Keratinocyte (primary cell): ENCODE measurements around the gene TRIL. TPM values are rescaled to one million over a fixed set of nuclear protein-coding genes. Genes with fewer than 3 reads are reported as not detected.
A peak's percentile ranks its signal among the peaks of the same experiment; 100 is the strongest.

ENCODE experiments used
- DNase-seq: peaks from one replicate; pipeline ENCODE4 v3.0.0-alpha.2; 2011; ENCODE audit warnings: low read depth, missing footprints, low spot score
- FAIRE-seq: peaks from 2 replicates; lab custom pipeline; 2011; peaks lifted over from hg19 to GRCh38; lab: Jason Lieb, UNC
- H2AFZ ChIP-seq: 2 replicates; pipeline ENCODE4 v1.6.0; 2012; ENCODE audit warnings: low read length, control low read depth, inconsistent platforms; ENCODE audit not compliant: control insufficient read depth
- H3K27ac ChIP-seq: 2 replicates; pipeline ENCODE4 v1.5.1; 2011; ENCODE audit warnings: low read length; ENCODE audit not compliant: control insufficient read depth, insufficient read depth
- H3K27me3 ChIP-seq: 3 replicates; pipeline ENCODE4 v1.6.0; 2011; ENCODE audit warnings: low read length; ENCODE audit not compliant: control insufficient read depth, insufficient read depth; ENCODE audit errors: extremely low read depth
- H3K36me3 ChIP-seq, 2 experiments: 2 replicates in 1 of 2; 3 replicates in 1 of 2; pipeline ENCODE4 v1.5.1; 2011; ENCODE audit warnings: low read length in 2 of 2, mild to moderate bottlenecking in 1 of 2; ENCODE audit not compliant: control insufficient read depth in 2 of 2, insufficient read depth in 2 of 2; ENCODE audit errors: extremely low read depth in 1 of 2
- H3K4me1 ChIP-seq: 3 replicates; pipeline ENCODE4 v1.5.1; 2011; ENCODE audit warnings: low read length; ENCODE audit not compliant: control insufficient read depth, insufficient read depth; ENCODE audit errors: extremely low read depth
- H3K4me2 ChIP-seq: 3 replicates; pipeline ENCODE4 v1.6.0; 2011; ENCODE audit warnings: low read depth, low read length; ENCODE audit not compliant: control insufficient read depth, insufficient read depth; ENCODE audit errors: extremely low read depth
- H3K4me3 ChIP-seq, 3 experiments: fragments of 200-600 bp in 1 of 3; sonication (generic) in 1 of 3; 2 replicates in 2 of 3; 3 replicates in 1 of 3; pipeline ENCODE4 v1.5.1; 2011 to 2016; ENCODE audit warnings: low read length in 3 of 3, mild to moderate bottlenecking in 3 of 3, control low read depth in 2 of 3, inconsistent platforms in 1 of 3, low read depth in 1 of 3, mixed read lengths in 1 of 3, mixed run types in 1 of 3, moderate library complexity in 1 of 3; ENCODE audit not compliant: control insufficient read depth in 2 of 3, insufficient read depth in 2 of 3; ENCODE audit errors: extremely low read depth in 1 of 3
- H3K79me2 ChIP-seq: 2 replicates; pipeline ENCODE4 v1.6.0; 2012; ENCODE audit warnings: low read length; ENCODE audit not compliant: control insufficient read depth, insufficient read depth
- H3K9ac ChIP-seq: 3 replicates; pipeline ENCODE4 v1.6.0; 2011; ENCODE audit warnings: low read length; ENCODE audit not compliant: control insufficient read depth, insufficient read depth; ENCODE audit errors: extremely low read depth
- H3K9me1 ChIP-seq: 3 replicates; pipeline ENCODE4 v1.6.0; 2011; ENCODE audit warnings: low read length; ENCODE audit not compliant: control insufficient read depth, insufficient read depth; ENCODE audit errors: extremely low read depth
- H3K9me3 ChIP-seq: 2 replicates; pipeline ENCODE4 v1.5.1; 2012; ENCODE audit warnings: low read depth, low read length; ENCODE audit not compliant: control insufficient read depth
- H4K20me1 ChIP-seq: 3 replicates; pipeline ENCODE4 v1.6.0; 2011; ENCODE audit warnings: low read length; ENCODE audit not compliant: control insufficient read depth, insufficient read depth; ENCODE audit errors: extremely low read depth
- EZH2 ChIP-seq: IDR thresholded peaks from one replicate; pipeline ENCODE4 v1.6.1; 2012; ENCODE audit warnings: inconsistent platforms, mild to moderate bottlenecking, low read length, moderate library complexity
- dilution Hi-C: fragments of 300-500 bp; cut with MboI; formaldehyde crosslinking; loops from one replicate; pipeline ENCODE4 v1.7.0; 2020; ENCODE audit warnings: low sequenced_read_pairs; ENCODE audit not compliant: extremely low pct_ligation_motif_present
- polyA plus RNA-seq, 5 experiments: library from polyadenylated mRNA; depleted of rRNA in 3 of 5; stranded (reverse) in 3 of 5; stranded (forward) in 1 of 5; unstranded in 1 of 5; fragments of >200 nt; gene quantifications; 1 replicate in 1 of 5; 2 replicates in 3 of 5; 3 replicates in 1 of 5; pipeline versions ENCODE4 v1.2.1 to v1.2.3, GENCODE V29; 2011 to 2012; ENCODE audit warnings: missing spikeins in 2 of 5, low read depth in 1 of 5, low replicate concordance in 1 of 5
- TF ChIP-seq, protein P1 (sequence below), 3 experiments: IDR thresholded peaks in 1 of 3; conservative IDR thresholded peaks in 1 of 3; optimal IDR thresholded peaks in 1 of 3; 2 replicates in 2 of 3; 3 replicates in 1 of 3; pipeline versions ENCODE3 to v1.5.1; 2011; ENCODE audit warnings: low read length in 3 of 3, mild to moderate bottlenecking in 3 of 3, moderate library complexity in 2 of 3, control low read depth in 1 of 3, inconsistent platforms in 1 of 3; ENCODE audit not compliant: insufficient read depth in 2 of 3; ENCODE audit errors: extremely low read depth in 1 of 3

TRIL gene
- polyA plus RNA-seq, 1 donor (not counting 4 experiments of a cell fraction or from before 2014, with no cell fraction given) = 0.03 TPM

GRCh38 chr7:28905464-28905863 lies 52.7 kb downstream of the TRIL start:
- Histone ChIP-seq H3K27ac (no peak overlapping the region), H3K27me3 (no peaks in the 10 kb centered on the region), H2AFZ (no peak overlapping the region), H3K4me3 (no peak overlapping the region), H3K36me3 (no peaks in the 10 kb centered on the region), H4K20me1 (no peaks in the 10 kb centered on the region), H3K9me3 (no peaks in the 10 kb centered on the region), H3K9ac (no peak overlapping the region), H3K79me2 (no peaks in the 10 kb centered on the region), H3K4me2 (no peak overlapping the region), H3K4me1 (peaks cover 4% of the 10 kb centered on the region), H3K9me1 (no peaks in the 10 kb centered on the region)
- DNase-seq (no peak), FAIRE-seq (no peak)
- dilution Hi-C loops = no loop called here
- TF ChIP-seq, protein P1, sequence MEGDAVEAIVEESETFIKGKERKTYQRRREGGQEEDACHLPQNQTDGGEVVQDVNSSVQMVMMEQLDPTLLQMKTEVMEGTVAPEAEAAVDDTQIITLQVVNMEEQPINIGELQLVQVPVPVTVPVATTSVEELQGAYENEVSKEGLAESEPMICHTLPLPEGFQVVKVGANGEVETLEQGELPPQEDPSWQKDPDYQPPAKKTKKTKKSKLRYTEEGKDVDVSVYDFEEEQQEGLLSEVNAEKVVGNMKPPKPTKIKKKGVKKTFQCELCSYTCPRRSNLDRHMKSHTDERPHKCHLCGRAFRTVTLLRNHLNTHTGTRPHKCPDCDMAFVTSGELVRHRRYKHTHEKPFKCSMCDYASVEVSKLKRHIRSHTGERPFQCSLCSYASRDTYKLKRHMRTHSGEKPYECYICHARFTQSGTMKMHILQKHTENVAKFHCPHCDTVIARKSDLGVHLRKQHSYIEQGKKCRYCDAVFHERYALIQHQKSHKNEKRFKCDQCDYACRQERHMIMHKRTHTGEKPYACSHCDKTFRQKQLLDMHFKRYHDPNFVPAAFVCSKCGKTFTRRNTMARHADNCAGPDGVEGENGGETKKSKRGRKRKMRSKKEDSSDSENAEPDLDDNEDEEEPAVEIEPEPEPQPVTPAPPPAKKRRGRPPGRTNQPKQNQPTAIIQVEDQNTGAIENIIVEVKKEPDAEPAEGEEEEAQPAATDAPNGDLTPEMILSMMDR (optimal IDR thresholded peaks at IDR 0.05 in 1 of 3, IDR thresholded peaks at IDR 0.05 in 1 of 3, conservative IDR thresholded peaks at IDR 0.05 in 1 of 3; ENCODE audit: extremely low read depth in 1 of 3, insufficient read depth in 2 of 3, low read length in 3 of 3) = no peak
- TF ChIP-seq EZH2 = no peak

GRCh38 chr7:28904578-28905048 lies 53.5 kb downstream of the TRIL start:
- H3K27me3 ChIP-seq = no peaks in the 10 kb centered on the region
- H3K9ac ChIP-seq = no peak overlapping the region
- H3K27ac ChIP-seq = no peak overlapping the region
- dilution Hi-C loops = no loop called here
- H3K4me2 ChIP-seq = peak overlapping the region; percentile 81
- peaks cover 4% of the 10 kb centered on the region for H3K4me1 ChIP-seq
- no peaks in the 10 kb centered on the region for H3K79me2 ChIP-seq
- TF ChIP-seq EZH2 = no peak
- TF ChIP-seq, protein P1 (optimal IDR thresholded peaks at IDR 0.05 in 1 of 3, IDR thresholded peaks at IDR 0.05 in 1 of 3, conservative IDR thresholded peaks at IDR 0.05 in 1 of 3; ENCODE audit: extremely low read depth in 1 of 3, insufficient read depth in 2 of 3, low read length in 3 of 3) = no peak
- H3K9me3 ChIP-seq = no peaks in the 10 kb centered on the region
- H2AFZ ChIP-seq = peak overlapping the region; percentile 89
- FAIRE-seq = no peak
- no peaks in the 10 kb centered on the region for H3K36me3 ChIP-seq
- peak overlapping the region in 2 of 3 experiments; percentile 49 to 56 for H3K4me3 ChIP-seq
- no peak for DNase-seq
- no peaks in the 10 kb centered on the region for H3K9me1 ChIP-seq
- no peaks in the 10 kb centered on the region for H4K20me1 ChIP-seq
